EL (cell line): ENCODE results near the gene SUPT6H.
"Not testable (repeated sequence)": the region's sequence is repeated elsewhere in the genome, so short reads cannot be mapped to it uniquely, and the experiment has no call there.

ENCODE experiments used
- DNase-seq: peaks from one replicate; pipeline ENCODE4 v3.0.0-alpha.2; 2016

SUPT6H gene

GRCh38 chr17:28722417-28723158 lies 60.6 kb downstream of the SUPT6H start:
- DNase-seq = no peak

- no peak for DNase-seq
Measured at GRCh38 chr17:28723159-28723835, 61.3 kb downstream of the SUPT6H start.

- DNase-seq = not testable (repeated sequence)
Measured at GRCh38 chr17:28723836-28724499, 62.0 kb downstream of the SUPT6H start.

GRCh38 chr17:28724500-28725165 lies 62.6 kb downstream of the SUPT6H start:
- DNase-seq = peak; percentile 26

- peak; percentile 75 for DNase-seq
Measured at GRCh38 chr17:28725166-28725659, 63.2 kb downstream of the SUPT6H start.

- DNase-seq = peak; percentile 92
Measured at GRCh38 chr17:28725660-28726225, 63.7 kb downstream of the SUPT6H start.

- peak; percentile 75 for DNase-seq
Measured at GRCh38 chr17:28726226-28726626, 64.2 kb downstream of the SUPT6H start, which contains the start of gene TLCD1. TLCD1 (minus strand) TSS chr17:28726233; CDS start chr17:28726097, 136 bp downstream.

GRCh38 chr17:28726627-28727491 lies 64.9 kb downstream of the SUPT6H start:
- DNase-seq = peak; percentile 96

GRCh38 chr17:28728364-28729200 lies 66.6 kb downstream of the SUPT6H start, which contains the start of gene NEK8:
NEK8 (plus strand) TSS chr17:28728788; CDS start chr17:28728814, 26 bp downstream.
- DNase-seq = peak; percentile 96

GRCh38 chr17:28729950-28730330 lies 67.9 kb downstream of the SUPT6H start:
- no peak for DNase-seq

- no peak for DNase-seq
Measured at GRCh38 chr17:28733346-28733745, 71.3 kb downstream of the SUPT6H start.

GRCh38 chr17:28734712-28735241 lies 72.8 kb downstream of the SUPT6H start:
- DNase-seq = no peak

GRCh38 chr17:28735242-28735722 lies 73.3 kb downstream of the SUPT6H start:
- DNase-seq = peak; percentile 26

- not testable (repeated sequence) for DNase-seq
Measured at GRCh38 chr17:28735913-28736769, 74.1 kb downstream of the SUPT6H start.

GRCh38 chr17:28737316-28737715 lies 75.3 kb downstream of the SUPT6H start:
- no peak for DNase-seq

GRCh38 chr17:28737770-28738679 lies 76.0 kb downstream of the SUPT6H start:
- DNase-seq = no peak

GRCh38 chr17:28738680-28739384 lies 76.8 kb downstream of the SUPT6H start:
- DNase-seq = no peak
